Activated CD4-positive, alpha-beta T cell treated with anti-CD3 and anti-CD28 coated beads for 1 hour (primary cell): ENCODE data around the gene RSRC1.

Source experiments
- DNase-seq: peaks from one replicate; pipeline ENCODE4 v3.0.0-alpha.2; 2020

The RSRC1 gene

GRCh38 chr3:158418035-158418434, 308.1 kb downstream of the RSRC1 start:
- DNase-seq: no peak

GRCh38 chr3:158419820-158420653, 310.1 kb downstream of the RSRC1 start:
- DNase-seq: no peak

GRCh38 chr3:158420654-158421396, 310.9 kb downstream of the RSRC1 start:
- no peak for DNase-seq

GRCh38 chr3:158430448-158430847, 320.6 kb downstream of the RSRC1 start:
- no peak for DNase-seq

- no peak for DNase-seq
Observed at GRCh38 chr3:158430968-158431367, 321.1 kb downstream of the RSRC1 start.

- no peak for DNase-seq
Observed at GRCh38 chr3:158431829-158432228, 321.9 kb downstream of the RSRC1 start.

- no peak for DNase-seq
Observed at GRCh38 chr3:158434412-158435038, 324.6 kb downstream of the RSRC1 start.

GRCh38 chr3:158443632-158444031, 333.7 kb downstream of the RSRC1 start:
- no peak for DNase-seq

- no peak for DNase-seq
Observed at GRCh38 chr3:158447408-158447807, 337.5 kb downstream of the RSRC1 start.

- no peak for DNase-seq
Observed at GRCh38 chr3:158451405-158452055, 341.6 kb downstream of the RSRC1 start.

- no peak for DNase-seq
Observed at GRCh38 chr3:158452334-158452733, 342.4 kb downstream of the RSRC1 start.

GRCh38 chr3:158453004-158453403, 343.1 kb downstream of the RSRC1 start:
- DNase-seq: no peak

- DNase-seq: no peak
Observed at GRCh38 chr3:158453865-158454264, 344.0 kb downstream of the RSRC1 start.

- no peak for DNase-seq
Observed at GRCh38 chr3:158455406-158455805, 345.5 kb downstream of the RSRC1 start.

- no peak for DNase-seq
Observed at GRCh38 chr3:158456114-158456513, 346.2 kb downstream of the RSRC1 start.

GRCh38 chr3:158458464-158458863, 348.6 kb downstream of the RSRC1 start:
- DNase-seq: no peak

GRCh38 chr3:158460926-158461325, 351.0 kb downstream of the RSRC1 start:
- no peak for DNase-seq

- DNase-seq: no peak
Observed at GRCh38 chr3:158463556-158463955, 353.7 kb downstream of the RSRC1 start.

- DNase-seq: no peak
Observed at GRCh38 chr3:158465074-158465473, 355.2 kb downstream of the RSRC1 start.

GRCh38 chr3:158470944-158471638, 361.2 kb downstream of the RSRC1 start:
- DNase-seq: no peak

- DNase-seq: no peak
Observed at GRCh38 chr3:158471639-158472294, 361.9 kb downstream of the RSRC1 start.

GRCh38 chr3:158479051-158479450, 369.2 kb downstream of the RSRC1 start:
- no peak for DNase-seq
